BLaER1 treated with 17β-estradiol and CSF1 and Interleukin-3, amounts not matched to agents 10 nM and 100 nM (cell line): ENCODE data around the gene ECI1.

Experiments used
- H3K27ac ChIP-seq, 11 experiments: shearing (Covaris generic); formaldehyde crosslinking; 2 replicates each; pipeline ENCODE4 v1.8.1; 2022
- H3K27me3 ChIP-seq, 11 experiments: shearing (Covaris generic); formaldehyde crosslinking; 2 replicates each; pipeline ENCODE4 v1.8.1; 2022
- H3K36me3 ChIP-seq, 11 experiments: shearing (Covaris generic); formaldehyde crosslinking; 2 replicates each; pipeline ENCODE4 v1.8.1; 2022
- H3K4me1 ChIP-seq, 10 experiments: shearing (Covaris generic); formaldehyde crosslinking; 2 replicates each; pipeline ENCODE4 v1.8.1; 2022
- H3K4me2 ChIP-seq, 11 experiments: shearing (Covaris generic); formaldehyde crosslinking; 2 replicates each; pipeline ENCODE4 v1.8.1; 2022
- H3K4me3 ChIP-seq, 10 experiments: shearing (Covaris generic); formaldehyde crosslinking; 2 replicates each; pipeline ENCODE4 v1.8.1; 2022
- H3K9ac ChIP-seq, 11 experiments: shearing (Covaris generic); formaldehyde crosslinking; 2 replicates each; pipeline ENCODE4 v1.8.1; 2022
- H3K9me3 ChIP-seq, 11 experiments: shearing (Covaris generic); formaldehyde crosslinking; replicated peaks in 1 of 11; 2 replicates each; pipeline ENCODE4 v1.8.1; 2022
- H4K20me1 ChIP-seq, 11 experiments: shearing (Covaris generic); formaldehyde crosslinking; 2 replicates each; pipeline ENCODE4 v1.8.1; 2022
- Cebpa-rat ChIP-seq, 11 experiments: shearing (Covaris generic); IDR thresholded peaks; 2 replicates each; pipeline ENCODE4 v1.8.1; 2022

ECI1 gene

DNA sequence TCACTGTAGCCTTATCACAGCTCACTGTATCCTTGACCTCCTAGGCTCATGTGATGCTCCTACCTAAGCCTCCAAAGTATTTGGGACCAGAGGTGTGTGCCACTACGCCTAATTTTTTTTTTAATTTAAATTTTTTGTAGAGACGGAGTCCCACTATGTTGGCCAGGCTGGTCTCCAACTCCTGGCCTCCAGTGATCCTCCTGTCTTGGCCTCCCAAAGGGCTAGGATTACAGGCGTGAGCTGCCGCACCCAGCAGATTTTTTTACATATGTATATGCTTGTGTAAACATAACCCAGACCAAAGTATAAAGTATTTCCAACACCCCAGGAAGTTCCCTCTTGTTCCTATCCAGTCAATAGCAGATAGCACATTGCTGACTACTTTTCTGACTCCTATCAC is 35.1 kb downstream of the ECI1 start:
- Histone ChIP-seq H3K36me3 (peaks cover 6 to 16% (median 13%) of the 10 kb centered on the region in 11 experiments; a peak in 15 of 22 replicates), H3K9me3 (no peaks in the 10 kb centered on the region), H3K4me2 (peak overlapping the region in 10 of 11 experiments; percentile 68 to 98 (median 85); a peak in 13 of 22 replicates), H4K20me1 (peaks cover 8 to 30% (median 24%) of the 10 kb centered on the region in 11 experiments; a peak in 20 of 22 replicates), H3K27ac (peak overlapping the region in 4 of 11 experiments; percentile 86 to 91 (median 90); a peak in 4 of 22 replicates), H3K4me1 (peaks cover 23 to 32% (median 28%) of the 10 kb centered on the region in 10 experiments), H3K27me3 (no peaks in the 10 kb centered on the region), H3K4me3 (peak overlapping the region in 1 of 10 experiments; percentile 91; a peak in 1 of 20 replicates), H3K9ac (no peak overlapping the region; a peak in 1 of 22 replicates)
- no peak for TF ChIP-seq Cebpa-rat (IDR thresholded peaks at IDR 0.05)

DNA sequence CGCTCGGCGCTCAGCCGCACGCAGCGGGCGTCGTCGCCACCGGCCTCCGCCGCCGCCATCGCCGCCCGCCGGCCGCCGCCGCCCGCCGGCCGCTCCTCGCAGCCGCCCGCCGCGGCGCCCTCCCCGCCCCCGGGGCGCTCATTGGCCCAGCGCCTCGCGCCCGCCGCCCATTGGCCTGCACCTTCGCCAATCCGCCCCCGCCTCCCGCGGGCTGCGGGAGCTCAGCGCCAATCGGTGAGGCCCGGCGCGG is 36.7 kb downstream of the ECI1 start, which contains the start of gene PGP:
PGP (minus strand) TSS at position 122 of the 250 bp plus-strand sequence; CDS start at position 59, 63 bp downstream.
- peak within 1 kb of the TSS; percentile 72 to 92 (median 89) for H3K27ac ChIP-seq
- TF ChIP-seq Cebpa-rat (IDR thresholded peaks at IDR 0.05), result no peak
- H3K27me3 ChIP-seq, result no peaks in the 10 kb centered on the region
- H3K4me3 ChIP-seq, result peak within 1 kb of the TSS; percentile 83 to 98 (median 94)
- peaks cover 13 to 33% (median 21%) of the 10 kb centered on the region in 11 experiments; a peak in 21 of 22 replicates for H3K36me3 ChIP-seq
- H3K9ac ChIP-seq, result peak within 1 kb of the TSS; percentile 83 to 94 (median 89)
- peak within 1 kb of the TSS; percentile 95 to 100 (median 99) for H3K4me2 ChIP-seq
- H4K20me1 ChIP-seq, result peaks cover 8 to 46% (median 36%) of the 10 kb centered on the region in 11 experiments; a peak in 20 of 22 replicates
- no peaks in the 10 kb centered on the region for H3K9me3 ChIP-seq
- H3K4me1 ChIP-seq, result peaks cover 23 to 37% (median 29%) of the 10 kb centered on the region in 10 experiments

DNA sequence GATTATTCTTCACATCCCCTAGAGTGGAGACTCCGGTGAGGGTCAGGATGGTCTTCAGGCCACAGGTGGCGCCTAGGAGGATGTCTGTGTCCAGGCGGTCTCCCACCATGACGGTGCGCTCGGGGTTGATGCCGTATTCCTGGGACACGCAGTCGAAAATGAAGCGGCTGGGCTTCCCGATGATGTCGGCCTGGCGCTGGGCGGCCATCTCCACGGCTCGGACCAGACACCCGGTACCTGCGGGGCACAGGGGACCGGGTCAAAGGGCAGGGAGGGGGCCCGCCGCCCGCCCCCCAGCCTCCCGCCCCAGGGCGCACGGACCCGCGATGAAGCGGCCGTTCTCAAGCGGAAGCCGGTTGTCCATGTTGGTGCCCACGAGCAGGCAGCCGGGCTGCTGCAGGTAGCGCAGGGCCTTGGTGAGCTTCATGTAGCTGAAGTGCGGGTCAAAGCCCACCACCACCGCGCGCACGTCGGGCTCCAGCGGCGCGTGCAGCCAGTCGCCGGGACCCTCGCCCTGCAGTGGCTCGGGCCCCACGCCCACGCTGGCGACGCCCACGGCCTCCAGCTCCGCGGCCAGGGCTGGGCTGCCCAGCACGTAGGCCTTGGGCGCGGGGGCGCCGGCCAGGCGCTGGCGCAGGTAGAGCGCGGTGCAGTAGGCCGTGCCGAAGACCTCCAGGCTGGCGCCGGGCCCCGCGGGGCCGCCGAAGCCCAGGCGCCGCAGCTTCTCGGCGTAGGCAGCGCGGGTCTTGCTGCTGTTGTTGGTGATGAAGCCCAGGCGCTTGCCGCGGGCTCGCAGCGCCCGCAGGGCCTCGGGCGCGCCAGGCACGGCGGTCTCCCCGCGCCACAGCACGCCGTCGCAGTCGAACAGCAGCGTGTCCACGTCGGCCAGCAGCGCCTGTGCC is 37.3 kb downstream of the ECI1 start:
- Histone ChIP-seq H3K36me3 (peaks cover 19 to 38% (median 27%) of the 10 kb centered on the region in 11 experiments), H3K27me3 (no peaks in the 10 kb centered on the region), H3K27ac (peak overlapping the region; percentile 67 to 91 (median 78)), H3K4me1 (peaks cover 23 to 37% (median 29%) of the 10 kb centered on the region in 10 experiments), H3K9ac (peak overlapping the region; percentile 83 to 94 (median 89)), H3K9me3 (no peaks in the 10 kb centered on the region), H3K4me2 (peak overlapping the region; percentile 95 to 100 (median 99)), H4K20me1 (peaks cover 8 to 52% (median 36%) of the 10 kb centered on the region in 11 experiments; a peak in 20 of 22 replicates), H3K4me3 (peak overlapping the region; percentile 83 to 98 (median 94))
- TF ChIP-seq Cebpa-rat (IDR thresholded peaks at IDR 0.05), result no peak

DNA sequence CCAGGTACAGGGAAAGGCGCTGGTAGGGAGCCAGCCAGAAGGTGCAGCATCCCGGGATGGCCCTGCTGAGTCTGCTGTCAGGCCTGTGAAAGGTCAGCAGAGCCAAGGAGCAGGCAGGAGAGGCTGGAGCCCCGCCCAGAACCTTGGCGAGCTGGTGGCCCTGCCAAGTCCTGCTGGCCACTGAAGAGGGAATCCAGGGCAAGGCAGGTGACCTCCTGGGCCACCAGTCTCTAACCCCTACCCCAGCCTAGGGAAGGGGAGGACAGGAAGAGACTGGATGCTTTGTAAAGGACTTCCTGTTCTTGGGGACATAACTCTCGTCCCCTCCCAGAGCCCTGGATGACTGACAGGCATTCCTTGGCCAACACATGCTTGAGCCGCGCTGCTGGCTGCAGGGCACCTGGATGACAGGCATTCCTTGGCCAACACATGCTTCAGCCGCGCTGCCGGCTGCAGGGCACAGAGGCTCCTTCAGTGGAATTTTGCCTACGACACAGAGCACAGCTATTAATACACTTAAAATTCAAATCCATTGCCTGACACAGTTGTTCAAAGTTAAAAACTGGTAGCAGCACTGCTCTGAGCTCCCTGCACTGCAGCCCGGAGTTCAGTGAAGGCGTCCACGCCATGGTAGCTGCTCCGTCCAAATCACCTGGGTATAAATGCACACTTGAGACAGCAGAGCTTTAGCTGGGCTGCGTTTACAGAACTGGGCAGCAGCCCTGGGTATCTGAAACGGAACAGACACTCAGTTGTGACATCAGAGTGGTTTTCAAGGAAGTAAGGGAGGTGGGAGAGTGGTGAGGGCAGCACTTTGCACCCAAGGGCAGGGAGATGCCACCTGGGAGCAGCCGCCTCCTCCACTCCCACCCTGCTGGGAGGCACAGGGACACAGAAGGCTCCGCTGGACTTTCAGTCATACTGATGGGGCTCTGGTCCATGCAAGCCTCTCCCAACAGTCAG is 38.7 kb downstream of the ECI1 start:
- Histone ChIP-seq H3K36me3 (peaks cover 33 to 53% (median 41%) of the 10 kb centered on the region in 11 experiments), H4K20me1 (peaks cover 8 to 65% (median 36%) of the 10 kb centered on the region in 11 experiments; a peak in 20 of 22 replicates), H3K4me1 (peaks cover 23 to 41% (median 33%) of the 10 kb centered on the region in 10 experiments), H3K4me3 (peak overlapping the region; percentile 83 to 98 (median 94)), H3K9me3 (no peaks in the 10 kb centered on the region), H3K27ac (peak overlapping the region in 5 of 11 experiments; percentile 4 to 84 (median 35); a peak in 6 of 22 replicates), H3K4me2 (peak overlapping the region; percentile 95 to 100 (median 99)), H3K9ac (peak overlapping the region; percentile 83 to 94 (median 89)), H3K27me3 (no peaks in the 10 kb centered on the region)
- TF ChIP-seq Cebpa-rat (IDR thresholded peaks at IDR 0.05), result no peak

DNA sequence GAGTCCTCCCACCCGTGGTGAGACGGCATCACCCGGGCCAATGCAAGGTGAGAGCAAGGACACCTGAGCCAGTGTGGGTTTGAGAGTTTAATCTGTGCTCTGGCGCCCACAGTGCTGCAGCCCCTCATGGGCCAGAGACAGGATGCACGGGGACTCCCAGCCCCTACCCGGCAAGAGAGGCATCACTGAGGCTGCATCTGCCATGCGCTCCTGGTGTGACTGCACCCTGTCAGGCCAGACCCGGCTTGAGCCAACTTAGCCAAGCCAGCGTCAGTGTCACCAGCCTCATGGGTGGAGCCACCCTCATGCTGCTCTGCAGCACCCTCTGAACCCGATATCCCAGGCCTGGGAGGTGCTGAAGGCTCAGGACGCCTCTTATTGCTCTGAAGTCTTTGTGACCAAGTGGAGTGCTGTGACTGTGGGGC is 39.5 kb downstream of the ECI1 start:
- peaks cover 30 to 48% (median 40%) of the 10 kb centered on the region in 10 experiments for H3K4me1 ChIP-seq
- H3K36me3 ChIP-seq, result peaks cover 40 to 60% (median 48%) of the 10 kb centered on the region in 11 experiments
- H3K9me3 ChIP-seq, result no peaks in the 10 kb centered on the region
- H3K4me2 ChIP-seq, result peak overlapping the region; percentile 95 to 100 (median 99)
- H4K20me1 ChIP-seq, result peaks cover 8 to 72% (median 36%) of the 10 kb centered on the region in 11 experiments; a peak in 20 of 22 replicates
- no peaks in the 10 kb centered on the region for H3K27me3 ChIP-seq
- H3K9ac ChIP-seq, result peak overlapping the region in 10 of 11 experiments; percentile 33 to 94 (median 88); a peak in 18 of 22 replicates
- H3K4me3 ChIP-seq, result peak overlapping the region in 6 of 10 experiments; percentile 10 to 98 (median 90); a peak in 7 of 20 replicates
- no peak for TF ChIP-seq Cebpa-rat (IDR thresholded peaks at IDR 0.05)
- H3K27ac ChIP-seq, result peak overlapping the region in 1 of 11 experiments; percentile 23; a peak in 1 of 22 replicates

DNA sequence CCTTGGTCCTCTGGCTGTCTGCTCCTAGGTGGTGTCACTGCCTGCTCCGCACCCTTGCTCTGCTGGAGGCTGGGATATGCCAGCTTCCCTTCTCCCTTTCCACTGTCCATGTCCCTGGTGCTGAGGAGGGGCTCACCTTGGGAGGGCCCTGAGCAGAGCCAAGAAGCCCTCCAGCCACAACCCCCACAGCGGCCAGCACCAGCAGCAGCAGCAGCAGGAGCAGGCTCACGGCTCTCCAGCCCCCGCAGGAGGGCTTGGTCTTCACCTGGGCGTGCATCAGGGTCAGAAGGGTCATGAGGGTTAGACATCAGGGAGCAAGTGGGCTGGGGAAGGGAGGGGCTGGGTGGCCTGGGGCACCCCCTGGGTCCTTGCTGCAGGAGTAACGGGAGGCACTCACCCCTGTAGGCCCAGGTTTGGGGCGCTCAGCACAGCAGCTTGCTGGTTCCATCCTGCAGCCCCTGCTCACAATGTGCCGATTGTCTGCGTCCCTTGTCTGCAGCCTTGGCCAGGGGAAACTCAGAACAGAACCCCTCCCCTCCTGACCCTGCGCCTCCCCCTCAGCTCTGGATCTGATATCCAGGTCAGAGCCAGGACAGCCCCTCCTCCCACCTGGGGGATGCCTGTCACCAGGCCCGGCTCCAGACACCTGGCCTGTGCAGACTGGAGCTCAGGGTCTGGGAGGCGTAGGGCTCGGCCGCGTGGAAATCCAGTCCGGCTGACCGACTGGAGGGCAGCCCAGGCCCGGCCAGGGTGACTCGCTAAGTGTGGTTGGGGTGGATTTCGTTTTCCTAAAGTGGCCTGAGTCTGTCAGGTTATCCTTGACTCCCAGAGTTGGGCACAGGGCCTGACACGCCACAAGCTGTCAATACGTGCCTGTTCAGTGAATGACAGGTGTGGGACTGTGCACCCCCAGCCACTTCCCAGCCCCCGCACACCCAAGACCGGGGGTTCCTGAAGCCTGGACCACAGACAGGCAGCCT is 40.7 kb downstream of the ECI1 start, which contains the start of gene BRICD5:
BRICD5 (minus strand) TSS at position 478 of the 980 bp plus-strand sequence; CDS start at position 448, 30 bp downstream.
- Histone ChIP-seq H4K20me1 (peaks cover 8 to 76% (median 36%) of the 10 kb centered on the region in 11 experiments; a peak in 20 of 22 replicates), H3K27ac (no peak within 1 kb of the TSS), H3K4me2 (peak within 1 kb of the TSS in 4 of 11 experiments; percentile 95 to 99 (median 98); a peak in 9 of 22 replicates), H3K4me3 (no peak within 1 kb of the TSS), H3K4me1 (peaks cover 36 to 55% (median 46%) of the 10 kb centered on the region in 10 experiments), H3K36me3 (peaks cover 42 to 63% (median 51%) of the 10 kb centered on the region in 11 experiments), H3K27me3 (no peaks in the 10 kb centered on the region), H3K9ac (peak within 1 kb of the TSS in 10 of 11 experiments; percentile 3 to 94 (median 88); a peak in 13 of 22 replicates), H3K9me3 (no peaks in the 10 kb centered on the region)
- no peak for TF ChIP-seq Cebpa-rat (IDR thresholded peaks at IDR 0.05)

DNA sequence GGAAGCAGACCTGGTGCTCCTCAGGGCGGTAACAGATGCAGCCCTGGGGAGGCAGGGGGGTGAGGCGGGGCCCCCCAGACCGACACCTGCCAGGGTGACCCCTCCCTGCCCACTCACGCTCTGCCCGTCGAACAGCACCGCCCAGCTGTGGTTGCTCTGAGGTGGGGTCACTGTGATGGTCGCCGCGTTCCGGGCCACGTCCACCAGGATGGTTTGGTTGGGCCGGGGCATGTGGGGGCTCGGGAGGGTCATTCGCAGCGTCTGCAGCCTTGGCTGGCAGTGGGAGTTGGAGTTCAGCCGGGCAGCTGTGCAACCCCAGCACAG is 41.4 kb downstream of the ECI1 start:
- H3K4me2 ChIP-seq, result no peak overlapping the region
- no peak for TF ChIP-seq Cebpa-rat (IDR thresholded peaks at IDR 0.05)
- no peaks in the 10 kb centered on the region for H3K27me3 ChIP-seq
- no peak overlapping the region for H3K4me3 ChIP-seq
- H4K20me1 ChIP-seq, result peaks cover 8 to 76% (median 36%) of the 10 kb centered on the region in 11 experiments; a peak in 20 of 22 replicates
- no peaks in the 10 kb centered on the region for H3K9me3 ChIP-seq
- H3K9ac ChIP-seq, result peak overlapping the region in 1 of 11 experiments; percentile 1; a peak in 2 of 22 replicates
- H3K36me3 ChIP-seq, result peaks cover 42 to 63% (median 51%) of the 10 kb centered on the region in 11 experiments
- no peak overlapping the region for H3K27ac ChIP-seq
- H3K4me1 ChIP-seq, result peaks cover 35 to 53% (median 46%) of the 10 kb centered on the region in 10 experiments
